IgD-negative memory B cell (primary cell): Measurements from ENCODE around the gene SEMA3F. TPM values are rescaled to one million over a fixed set of nuclear protein-coding genes. Genes with fewer than 3 reads are reported as not detected.

Source experiments
- H3K27ac Mint-ChIP-seq, 3 donors: one replicate each; pipeline ENCODE4 v1.8.0; 2020 to 2022; ENCODE audit warnings: mild to moderate bottlenecking in 3 of 3, mixed read lengths in 3 of 3, moderate library complexity in 1 of 3
- H3K27me3 Mint-ChIP-seq: one replicate; pipeline ENCODE4 v1.8.0; 2021; ENCODE audit warnings: mixed read lengths
- H3K36me3 Mint-ChIP-seq: one replicate; pipeline ENCODE4 v1.8.0; 2020; ENCODE audit warnings: mild to moderate bottlenecking, mixed read lengths
- H3K4me1 Mint-ChIP-seq, 3 donors: one replicate each; pipeline ENCODE4 v1.8.0; 2020 to 2022; ENCODE audit warnings: mixed read lengths in 3 of 3, mild to moderate bottlenecking in 1 of 3
- H3K4me3 Mint-ChIP-seq, 4 donors: one replicate each; pipeline ENCODE4 v1.8.0; 2020 to 2022; ENCODE audit warnings: mild to moderate bottlenecking in 4 of 4, mixed read lengths in 4 of 4, moderate library complexity in 3 of 4
- H3K9me3 Mint-ChIP-seq, 3 donors: one replicate each; pipeline ENCODE4 v1.8.0; 2020 to 2021; ENCODE audit warnings: mixed read lengths in 3 of 3, mild to moderate bottlenecking in 1 of 3
- polyA plus RNA-seq: library from polyadenylated mRNA; unstranded; fragments of 300-500 nt; fragmentation: Illumina TruSeq; gene quantifications from one replicate; pipeline ENCODE4 v1.2.3, GENCODE V29; 2021

Gene SEMA3F
- polyA plus RNA-seq, 1 donor from 2014 or later = not detected

- Mint-ChIP-seq H3K4me1 (no peaks in the 10 kb centered on the region), H3K36me3 (no peaks in the 10 kb centered on the region), H3K27ac (peak overlapping the region in 1 of 3 donors; percentile 53), H3K9me3 (no peaks in the 10 kb centered on the region), H3K27me3 (no peaks in the 10 kb centered on the region), H3K4me3 (no peak overlapping the region)
Measured at GRCh38 chr3:50125541-50126286, 29.4 kb upstream of the SEMA3F start.

GRCh38 chr3:50126287-50127211 is 28.6 kb upstream of the SEMA3F start:
- Mint-ChIP-seq H3K9me3 (no peaks in the 10 kb centered on the region), H3K4me1 (no peaks in the 10 kb centered on the region), H3K36me3 (no peaks in the 10 kb centered on the region), H3K27me3 (no peaks in the 10 kb centered on the region), H3K27ac (peak overlapping the region in 1 of 3 donors; percentile 13), H3K4me3 (no peak overlapping the region)

DNA sequence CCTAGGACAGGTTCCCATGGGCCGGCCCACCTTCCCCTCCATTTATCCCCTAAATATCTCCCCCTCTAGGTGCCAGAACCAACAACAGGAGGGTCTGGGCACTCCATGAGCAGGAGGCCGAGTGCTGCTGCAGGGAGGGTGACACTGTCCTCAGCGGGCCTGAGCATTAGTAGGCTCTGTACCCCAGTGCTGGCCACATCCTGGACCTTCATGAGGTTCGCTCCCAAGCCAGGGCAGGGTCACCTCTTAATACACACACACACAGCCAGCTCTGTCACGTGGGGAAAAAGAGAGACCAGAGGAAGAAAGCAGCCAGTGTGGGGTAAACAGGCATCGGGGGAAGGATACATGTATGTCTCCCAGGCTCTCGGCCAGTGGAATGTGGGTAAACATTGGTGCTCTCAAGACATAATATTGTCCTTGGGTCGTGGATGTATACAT is 27.9 kb upstream of the SEMA3F start:
- Mint-ChIP-seq H3K27me3 (no peaks in the 10 kb centered on the region), H3K9me3 (no peaks in the 10 kb centered on the region), H3K36me3 (no peaks in the 10 kb centered on the region), H3K27ac (no peak overlapping the region), H3K4me1 (no peaks in the 10 kb centered on the region), H3K4me3 (no peak overlapping the region)

DNA sequence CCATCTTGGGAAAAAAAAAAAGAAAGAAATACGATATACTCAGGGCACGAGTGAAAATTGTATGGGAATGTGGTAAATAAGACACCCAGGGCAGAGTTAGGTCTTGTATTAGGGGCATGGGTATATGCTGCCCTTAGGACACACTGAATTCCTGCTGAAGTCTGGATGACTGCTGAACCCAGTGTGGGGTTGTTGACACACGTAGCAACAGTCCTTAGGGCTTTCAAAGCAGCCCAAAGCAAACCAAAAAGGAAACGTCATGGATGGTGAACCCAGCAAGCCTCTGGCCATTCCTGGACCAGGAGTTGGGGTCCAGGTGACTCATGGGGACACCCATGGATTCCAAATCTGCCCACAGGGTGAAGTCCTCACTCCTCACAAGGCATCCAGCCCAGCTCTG is 27.1 kb upstream of the SEMA3F start:
- H3K27me3 Mint-ChIP-seq = peaks cover 4% of the 10 kb centered on the region
- no peaks in the 10 kb centered on the region for H3K4me1 Mint-ChIP-seq
- H3K27ac Mint-ChIP-seq = no peak overlapping the region
- H3K9me3 Mint-ChIP-seq = no peaks in the 10 kb centered on the region
- H3K4me3 Mint-ChIP-seq = no peak overlapping the region
- no peaks in the 10 kb centered on the region for H3K36me3 Mint-ChIP-seq

DNA sequence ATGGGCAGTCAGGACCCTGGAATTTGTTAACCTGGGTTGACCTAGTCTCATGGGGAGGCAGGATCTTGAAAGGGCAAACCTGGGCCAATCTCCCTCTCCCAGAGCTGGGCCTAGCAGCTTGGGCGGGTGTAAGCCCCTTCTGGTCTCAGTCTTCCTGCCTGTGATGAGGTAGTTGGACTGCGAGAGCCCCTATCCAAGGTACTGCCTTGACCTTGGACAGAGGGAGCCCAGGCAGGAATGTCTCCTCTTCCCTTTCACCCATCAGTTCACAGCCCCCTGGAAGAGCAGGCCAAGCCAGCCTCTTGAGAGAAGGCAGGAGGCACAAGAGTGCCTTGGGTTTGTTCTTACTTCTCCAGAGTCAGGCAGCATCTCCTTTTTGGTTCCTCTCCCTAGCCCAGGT is 24.7 kb upstream of the SEMA3F start:
- H3K4me3 Mint-ChIP-seq = no peak overlapping the region
- H3K27ac Mint-ChIP-seq = no peak overlapping the region
- no peaks in the 10 kb centered on the region for H3K9me3 Mint-ChIP-seq
- no peaks in the 10 kb centered on the region for H3K4me1 Mint-ChIP-seq
- peaks cover 4% of the 10 kb centered on the region for H3K27me3 Mint-ChIP-seq
- H3K36me3 Mint-ChIP-seq = no peaks in the 10 kb centered on the region

DNA sequence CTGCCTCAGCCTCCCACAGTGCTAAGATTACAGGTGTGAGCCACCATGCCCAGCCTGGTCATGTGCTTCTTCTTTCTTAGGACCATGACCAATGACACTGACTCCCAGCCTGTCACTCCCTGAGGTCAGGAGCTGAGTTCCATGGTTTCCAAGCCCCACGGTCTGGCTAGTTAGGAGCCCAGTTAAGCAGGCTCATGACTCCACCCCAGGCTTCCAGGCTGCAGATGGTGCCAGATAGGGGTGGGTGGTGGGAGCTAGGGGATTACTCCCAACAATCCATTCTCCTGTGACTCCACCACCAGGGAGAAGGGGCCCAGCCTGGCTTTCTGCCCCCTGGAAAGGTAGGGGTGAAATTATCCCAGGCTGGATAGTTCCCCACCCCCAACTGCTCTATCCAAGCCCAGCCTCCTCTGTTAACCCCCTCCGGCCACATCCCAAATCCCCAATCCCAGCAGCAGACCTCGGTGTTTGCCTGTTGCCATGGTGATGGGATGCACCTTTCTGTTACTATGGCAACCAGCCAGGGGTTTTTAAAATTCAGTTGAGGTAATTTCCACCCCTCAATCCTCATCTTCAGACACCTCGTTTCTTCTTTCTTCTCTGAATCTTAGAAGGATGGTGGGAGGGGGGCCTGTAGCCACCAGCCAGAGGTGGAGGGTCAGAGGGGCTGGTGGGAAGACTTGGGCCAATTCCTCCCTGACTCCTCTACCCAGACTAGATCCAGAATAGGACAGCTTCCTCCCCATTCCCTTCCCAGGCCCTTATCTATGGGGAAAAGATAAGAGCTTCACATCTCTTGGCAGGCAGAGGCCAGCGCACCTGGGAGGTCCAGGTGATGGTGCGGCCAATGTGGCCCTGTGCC is 22.5 kb upstream of the SEMA3F start:
- Mint-ChIP-seq H3K27ac (peak overlapping the region in 1 of 3 donors; percentile 39), H3K4me1 (no peaks in the 10 kb centered on the region), H3K9me3 (no peaks in the 10 kb centered on the region), H3K36me3 (no peaks in the 10 kb centered on the region), H3K27me3 (peaks cover 4% of the 10 kb centered on the region), H3K4me3 (no peak overlapping the region)

GRCh38 chr3:50133283-50133615 is 21.9 kb upstream of the SEMA3F start:
- Mint-ChIP-seq H3K27ac (no peak overlapping the region), H3K4me1 (no peaks in the 10 kb centered on the region), H3K36me3 (no peaks in the 10 kb centered on the region), H3K4me3 (no peak overlapping the region), H3K27me3 (peaks cover 4% of the 10 kb centered on the region), H3K9me3 (no peaks in the 10 kb centered on the region)

- Mint-ChIP-seq H3K4me1 (no peaks in the 10 kb centered on the region), H3K9me3 (no peaks in the 10 kb centered on the region), H3K27ac (peak overlapping the region in 1 of 3 donors; percentile 19), H3K36me3 (no peaks in the 10 kb centered on the region), H3K4me3 (no peak overlapping the region), H3K27me3 (peaks cover 4% of the 10 kb centered on the region)
Measured at GRCh38 chr3:50134367-50134766, 20.8 kb upstream of the SEMA3F start.

- H3K4me3 Mint-ChIP-seq = no peak overlapping the region
- H3K36me3 Mint-ChIP-seq = no peaks in the 10 kb centered on the region
- H3K27ac Mint-ChIP-seq = peak overlapping the region in 1 of 3 donors; percentile 53
Measured at GRCh38 chr3:50135964-50136363, 19.2 kb upstream of the SEMA3F start.

GRCh38 chr3:50136714-50137405 is 18.3 kb upstream of the SEMA3F start:
- no peak overlapping the region for H3K4me3 Mint-ChIP-seq
- H3K4me1 Mint-ChIP-seq = peaks cover 0 to 2% (median 0%) of the 10 kb centered on the region in 3 donors
- H3K36me3 Mint-ChIP-seq = no peaks in the 10 kb centered on the region
- H3K9me3 Mint-ChIP-seq = no peaks in the 10 kb centered on the region
- no peak overlapping the region for H3K27ac Mint-ChIP-seq
- peaks cover 9% of the 10 kb centered on the region for H3K27me3 Mint-ChIP-seq

More at GRCh38 chr3:50135964-50136363, 19.2 kb upstream of the SEMA3F start:
- peaks cover 9% of the 10 kb centered on the region for H3K27me3 Mint-ChIP-seq
- peaks cover 0 to 2% (median 0%) of the 10 kb centered on the region in 3 donors for H3K4me1 Mint-ChIP-seq
- no peaks in the 10 kb centered on the region for H3K9me3 Mint-ChIP-seq

GRCh38 chr3:50137531-50137930 is 17.6 kb upstream of the SEMA3F start:
- H3K27ac Mint-ChIP-seq = peak overlapping the region in 1 of 3 donors; percentile 43
- peaks cover 0 to 2% (median 0%) of the 10 kb centered on the region in 3 donors for H3K4me1 Mint-ChIP-seq

GRCh38 chr3:50138266-50139200 is 16.6 kb upstream of the SEMA3F start:
- Mint-ChIP-seq H3K4me3 (no peak overlapping the region), H3K9me3 (no peaks in the 10 kb centered on the region), H3K36me3 (no peaks in the 10 kb centered on the region), H3K27ac (peak overlapping the region in 1 of 3 donors; percentile 43), H3K4me1 (peaks cover 0 to 2% (median 0%) of the 10 kb centered on the region in 3 donors), H3K27me3 (peaks cover 5% of the 10 kb centered on the region)

More at GRCh38 chr3:50137531-50137930, 17.6 kb upstream of the SEMA3F start:
- no peak overlapping the region for H3K4me3 Mint-ChIP-seq
- H3K36me3 Mint-ChIP-seq = no peaks in the 10 kb centered on the region
- H3K9me3 Mint-ChIP-seq = no peaks in the 10 kb centered on the region
- H3K27me3 Mint-ChIP-seq = peaks cover 9% of the 10 kb centered on the region

- H3K27ac Mint-ChIP-seq = no peak overlapping the region
- peaks cover 5% of the 10 kb centered on the region for H3K27me3 Mint-ChIP-seq
- H3K4me3 Mint-ChIP-seq = no peak overlapping the region
- H3K36me3 Mint-ChIP-seq = no peaks in the 10 kb centered on the region
- no peaks in the 10 kb centered on the region for H3K9me3 Mint-ChIP-seq
- peaks cover 0 to 2% (median 0%) of the 10 kb centered on the region in 3 donors for H3K4me1 Mint-ChIP-seq
Measured at GRCh38 chr3:50139308-50139707, 15.8 kb upstream of the SEMA3F start.
